ENCODE data around the gene C1QL2. TPM values are rescaled to one million over a fixed set of nuclear protein-coding genes. Genes with fewer than 3 reads are reported as not detected.

Gene C1QL2
- total RNA-seq, 1 experiment from 2014 or later: 0.81 TPM

GRCh38 chr2:119201815-119202214 lies 43.3 kb upstream of the C1QL2 start:
- Histone ChIP-seq H3T11ph (ENCODE audit: low read length) (no peak overlapping the region), H3K18ac (ENCODE audit: insufficient read length, low read depth, low read length) (no peak overlapping the region), H3K4me2 (ENCODE audit: insufficient read depth, insufficient read length, low read length) (no peak overlapping the region), H3K79me2 (ENCODE audit: insufficient read depth, low read length) (no peaks in the 10 kb centered on the region), H3K9ac (ENCODE audit: extremely low read depth, insufficient read length, low read length) (no peak overlapping the region), H3K4me1 (ENCODE audit: insufficient read depth, low read length) (peaks cover 3% of the 10 kb centered on the region), H3K14ac (ENCODE audit: insufficient read depth, low read length) (no peak overlapping the region), H2AFZ (ENCODE audit: low read length) (no peak overlapping the region), H3K27ac (ENCODE audit: insufficient read length, low read depth, low read length) (no peak overlapping the region), H3K79me1 (ENCODE audit: insufficient read depth, low read depth, low read length, poor library complexity, severe bottlenecking) (no peaks in the 10 kb centered on the region), H4K5ac (ENCODE audit: insufficient read length, low read depth, low read length) (no peak overlapping the region), H3K23ac (ENCODE audit: insufficient read length, low read depth, low read length) (no peak overlapping the region), H4K91ac (ENCODE audit: insufficient read length, low read depth, low read length) (no peak overlapping the region), H3K9me3 (ENCODE audit: control insufficient read depth, low read depth, low read length) (no peaks in the 10 kb centered on the region), H4K20me1 (ENCODE audit: control insufficient read depth, insufficient read depth, insufficient read length) (no peaks in the 10 kb centered on the region), H3K56ac (ENCODE audit: insufficient read length, low read depth, low read length) (no peak overlapping the region), H3K4ac (ENCODE audit: low read depth, low read length) (no peak overlapping the region), H2BK15ac (ENCODE audit: low read depth, low read length) (no peak overlapping the region), H2AK5ac (ENCODE audit: insufficient read length, low read length) (no peak overlapping the region), H3K27me3 (ENCODE audit: insufficient read depth, low read length) (no peaks in the 10 kb centered on the region), H4K8ac (replicated peaks; ENCODE audit: insufficient read length, low read depth, low read length) (no peak overlapping the region), H2BK12ac (ENCODE audit: insufficient read length, low read depth, low read length) (no peak overlapping the region), H2BK120ac (ENCODE audit: low read depth, low read length, poor library complexity, severe bottlenecking) (no peak overlapping the region), H2BK20ac (ENCODE audit: low read depth, low read length, poor library complexity, severe bottlenecking) (no peak overlapping the region), H2BK5ac (ENCODE audit: insufficient read length, low read length) (no peak overlapping the region), H3K23me2 (ENCODE audit: insufficient read length, low read depth, low read length, poor library complexity, severe bottlenecking) (no peaks in the 10 kb centered on the region)
- H3K36me3 Mint-ChIP-seq (ENCODE audit: insufficient read depth in 1 of 3, low read depth in 3 of 3): no peaks in the 10 kb centered on the region
- DNase-seq: no peak
- peaks cover 22% of the 10 kb centered on the region for H3K27me3 Mint-ChIP-seq (ENCODE audit: low read depth)
- H3K9me3 Mint-ChIP-seq: no peaks in the 10 kb centered on the region
- no peak overlapping the region for H3K4me3 Mint-ChIP-seq
- no CpG with 5 or more reads among the region's 5 CpGs for WGBS (ENCODE audit: extremely low coverage, insufficient read length, low lambda C conversion rate)
- H3K27ac Mint-ChIP-seq: no peak overlapping the region
- peaks cover 19 to 20% of the 10 kb centered on the region in 2 experiments for H3K4me1 Mint-ChIP-seq
- TF ChIP-seq CTCF (conservative IDR thresholded peaks at IDR 0.05): no peak
